HCT116 (cell line): ENCODE measurements around the gene ASCL5. TPM values are rescaled to one million over a fixed set of nuclear protein-coding genes. Genes with fewer than 3 reads are reported as not detected.

ENCODE experiments used
- ATAC-seq: fragments of 200-7000 bp; cut with Tn5 transposase; 2 replicates; pipeline ENCODE4 v1.9.1; 2020; ENCODE audit warnings: mild to moderate bottlenecking, moderate library complexity
- BruUV-seq: library from RNA; stranded (reverse); fragments of 400-500 nt; replicated peaks from 2 replicates; lab custom pipeline; 2021; lab: Mats Ljungman, UMichigan
- CTCF ChIA-PET: fragments of 300-600 bp; sonication (Branson Sonifier 250); formaldehyde crosslinking; loops from one replicate; lab custom pipeline; 2021; ENCODE audit warnings: antibody characterized with exemption; lab: Charles Lee
- POLR2A ChIA-PET: fragments of 300-600, 350-600 bp; sonication (Branson Sonifier 250); formaldehyde crosslinking; loops from one replicate; lab custom pipeline; 2021; ENCODE audit warnings: antibody characterized with exemption; lab: Charles Lee
- RAD21 ChIA-PET, 2 experiments: fragments of 300-600 bp; sonication (Branson Sonifier 250); formaldehyde crosslinking; loops; one replicate each; lab custom pipeline; 2023; ENCODE audit warnings: low total read pairs in 2 of 2; ENCODE audit not compliant: uncharacterized antibody in 2 of 2, unreplicated experiment in 2 of 2, low non-redundant PET in 1 of 2; lab: Charles Lee
- DNase-seq: peaks from one replicate; pipeline ENCODE4 v3.0.0-alpha.2; 2010; ENCODE audit warnings: low read depth, low spot score
- H2AFZ ChIP-seq: fragments of 200-600 bp; shearing (Covaris generic), sonication (generic); 2 replicates; pipeline ENCODE4 v1.6.1; 2017; ENCODE audit warnings: low read depth, mixed run types, mixed read lengths, antibody characterized with exemption, low read length; ENCODE audit not compliant: poor library complexity, severe bottlenecking
- H3K27ac ChIP-seq: 2 replicates; pipeline ENCODE4 v1.5.1; 2012; ENCODE audit warnings: low read depth, low read length
- H3K27me3 ChIP-seq: fragments of 200-600 bp; sonication (generic); 2 replicates; pipeline ENCODE4 v1.6.1; 2016; ENCODE audit warnings: mixed run types, low read length, mixed read lengths; ENCODE audit not compliant: insufficient read depth
- H3K36me3 ChIP-seq, 2 experiments: fragments of 200-500 bp in 1 of 2; fragments of 200-600 bp in 1 of 2; sonication (Bioruptor generic) in 1 of 2; sonication (generic) in 1 of 2; 2 replicates each; pipeline versions ENCODE4 v1.5.1 to v1.6.1; 2014 to 2016; ENCODE audit warnings: low read length in 2 of 2, inconsistent platforms in 1 of 2, mixed read lengths in 1 of 2, mixed run types in 1 of 2; ENCODE audit not compliant: insufficient read depth in 2 of 2, control insufficient read depth in 1 of 2
- H3K4me1 ChIP-seq, 2 experiments: fragments of 200-600 bp in 1 of 2; sonication (generic) in 1 of 2; 2 replicates each; pipeline versions ENCODE4 v1.5.1 to v1.6.1; 2012 to 2017; ENCODE audit warnings: low read length in 2 of 2, inconsistent platforms in 1 of 2, mild to moderate bottlenecking in 1 of 2, mixed read lengths in 1 of 2, mixed run types in 1 of 2, moderate library complexity in 1 of 2; ENCODE audit not compliant: insufficient read depth in 2 of 2, control insufficient read depth in 1 of 2
- H3K4me2 ChIP-seq: fragments of 200-600 bp; sonication (generic); 2 replicates; pipeline ENCODE4 v1.6.1; 2017; ENCODE audit warnings: mixed run types, low read length, mixed read lengths
- H3K4me3 ChIP-seq, 2 experiments: fragments of 200-600 bp in 1 of 2; sonication (generic) in 1 of 2; replicated peaks in 1 of 2; 2 replicates each; pipeline ENCODE4 v1.5.1; 2011 to 2016; ENCODE audit warnings: low read length in 2 of 2, control low read depth in 1 of 2, low read depth in 1 of 2, mild to moderate bottlenecking in 1 of 2, mixed read lengths in 1 of 2, mixed run types in 1 of 2
- H3K79me2 ChIP-seq: fragments of 200-600 bp; sonication (generic); 2 replicates; pipeline ENCODE4 v1.6.1; 2017; ENCODE audit warnings: mild to moderate bottlenecking, mixed run types, low read length, moderate library complexity, mixed read lengths; ENCODE audit not compliant: insufficient read depth
- H3K9ac ChIP-seq: fragments of 200-600 bp; sonication (generic); 2 replicates; pipeline ENCODE4 v1.6.1; 2016; ENCODE audit warnings: low read length, mixed read lengths
- H3K9me2 ChIP-seq: fragments of 200-600 bp; sonication (generic), shearing (Covaris generic); 2 replicates; pipeline ENCODE4 v1.6.1; 2017; ENCODE audit warnings: mixed run types, mild to moderate bottlenecking, moderate library complexity; ENCODE audit not compliant: insufficient read depth
- H3K9me3 ChIP-seq, 2 experiments: fragments of 200-500 bp in 1 of 2; fragments of 200-600 bp in 1 of 2; sonication (Bioruptor generic) in 1 of 2; sonication (generic) in 1 of 2; 2 replicates each; pipeline ENCODE4 v1.6.1; 2014 to 2017; ENCODE audit warnings: low read length in 2 of 2, mixed read lengths in 2 of 2, inconsistent platforms in 1 of 2, low read depth in 1 of 2, mild to moderate bottlenecking in 1 of 2, mixed run types in 1 of 2, moderate library complexity in 1 of 2; ENCODE audit not compliant: control insufficient read depth in 1 of 2, insufficient read depth in 1 of 2
- H4K20me1 ChIP-seq: fragments of 200-600 bp; sonication (generic), shearing (Covaris generic); 2 replicates; pipeline ENCODE4 v1.6.1; 2017; ENCODE audit warnings: mixed run types, mild to moderate bottlenecking, moderate library complexity; ENCODE audit not compliant: insufficient read depth
- CBX3 ChIP-seq: IDR thresholded peaks from 2 replicates; pipeline ENCODE4 v1.6.1; 2012; ENCODE audit warnings: low read depth
- CTCF ChIP-seq, 3 experiments: fragments of 200-600 bp in 1 of 3; sonication (generic) in 1 of 3; IDR thresholded peaks in 2 of 3; conservative IDR thresholded peaks in 1 of 3; 2 replicates each; pipeline ENCODE4 v1.5.1; 2012 to 2017; ENCODE audit warnings: low read depth in 2 of 3, low read length in 2 of 3, antibody characterized with exemption in 1 of 3, borderline replicate concordance in 1 of 3, control low read depth in 1 of 3, mild to moderate bottlenecking in 1 of 3, mixed read lengths in 1 of 3, mixed run types in 1 of 3, moderate library complexity in 1 of 3; ENCODE audit not compliant: insufficient read depth in 1 of 3
- JUND ChIP-seq: IDR thresholded peaks from 2 replicates; pipeline ENCODE4 v1.6.1; 2012
- RAD21 ChIP-seq: IDR thresholded peaks from 2 replicates; pipeline ENCODE4 v1.6.1; 2012; ENCODE audit warnings: low read depth, mild to moderate bottlenecking
- SP1 ChIP-seq: IDR thresholded peaks from 2 replicates; pipeline ENCODE4 v1.6.1; 2012; ENCODE audit warnings: low read depth
- YY1 ChIP-seq: IDR thresholded peaks from 2 replicates; pipeline ENCODE4 v1.6.1; 2011; ENCODE audit warnings: low read length, low read depth, moderate library complexity, mild to moderate bottlenecking; ENCODE audit not compliant: insufficient replicate concordance; ENCODE audit errors: extremely low read depth
- ZNF274 ChIP-seq: fragments of 200-500 bp; sonication (Bioruptor generic); IDR thresholded peaks from 2 replicates; pipeline ENCODE4 v1.6.1; 2014; ENCODE audit warnings: mild to moderate bottlenecking, low read depth, low read length, inconsistent platforms
- intact Hi-C: fragments of 100-400 bp; cut with micrococcal nuclease; formaldehyde crosslinking; loops from 2 replicates; pipeline ENCODE4 v1.10.0; 2022
- total RNA-seq: library from RNA; stranded (reverse); gene quantifications from one replicate; pipeline ENCODE4 v1.2.1, GENCODE V29; 2021; ENCODE audit not compliant: unreplicated experiment

ASCL5 gene
- total RNA-seq, 1 experiment from 2014 or later: 0.15 TPM

DNA sequence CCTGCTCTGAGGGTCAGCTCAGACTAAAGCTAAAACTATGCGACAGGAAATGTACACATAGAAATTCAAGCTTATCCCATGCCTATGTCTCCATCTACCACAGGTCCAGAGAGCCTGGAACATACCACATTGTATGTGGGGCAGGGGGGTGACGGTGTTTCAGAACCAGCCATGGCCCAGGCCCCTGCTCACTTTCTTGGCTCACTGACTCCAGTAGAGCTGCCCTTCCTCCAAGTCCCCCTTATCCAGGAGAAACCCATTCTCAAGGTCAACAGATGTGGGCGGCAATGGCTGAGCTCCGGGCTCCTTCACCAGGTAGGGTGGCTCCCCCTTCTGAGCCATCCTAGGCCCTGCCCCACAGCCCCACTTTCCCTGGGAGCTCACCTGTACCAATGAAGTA lies 35.7 kb downstream of the ASCL5 start:
- no peaks in the 10 kb centered on the region for H3K9me2 ChIP-seq
- H3K36me3 ChIP-seq: no peaks in the 10 kb centered on the region
- TF ChIP-seq ZNF274: no peak
- no peak for TF ChIP-seq RAD21
- TF ChIP-seq SP1: no peak
- no peak for DNase-seq
- no peak overlapping the region for H3K4me2 ChIP-seq
- ChIA-PET POLR2A (no interaction called here), RAD21 (no interaction called here), CTCF (no interaction called here)
- no peak overlapping the region for H3K9ac ChIP-seq
- no peak overlapping the region for H2AFZ ChIP-seq
- no TSS peak for BruUV-seq
- H3K9me3 ChIP-seq: no peaks in the 10 kb centered on the region
- no peaks in the 10 kb centered on the region; a peak in 1 of 4 replicates for H3K4me1 ChIP-seq
- no peak overlapping the region for H3K27ac ChIP-seq
- intact Hi-C loops: no loop called here
- no peak for ATAC-seq
- H3K4me3 ChIP-seq: no peak overlapping the region
- H3K27me3 ChIP-seq: no peaks in the 10 kb centered on the region
- H4K20me1 ChIP-seq: no peaks in the 10 kb centered on the region
- no peaks in the 10 kb centered on the region for H3K79me2 ChIP-seq

- H3K79me2 ChIP-seq: no peaks in the 10 kb centered on the region
- no peak overlapping the region for H3K4me3 ChIP-seq
- no peaks in the 10 kb centered on the region for H4K20me1 ChIP-seq
- no peaks in the 10 kb centered on the region; a peak in 1 of 4 replicates for H3K4me1 ChIP-seq
- no peaks in the 10 kb centered on the region for H3K9me2 ChIP-seq
- TF ChIP-seq JUND (no peak), YY1 (no peak), CBX3 (no peak), CTCF (IDR thresholded peaks at IDR 0.05 in 2 of 3, conservative IDR thresholded peaks at IDR 0.05 in 1 of 3; ENCODE audit: borderline replicate concordance in 1 of 3, insufficient read depth in 1 of 3, low read depth in 2 of 3, low read length in 2 of 3) (no peak)
- TF ChIP-seq, all 23 proteins: peak for 0
- CTCF ChIA-PET: no interaction called here
- RAD21 ChIA-PET: no interaction called here
- H3K27ac ChIP-seq: no peak overlapping the region
- POLR2A ChIA-PET: no interaction called here
- no peak overlapping the region for H2AFZ ChIP-seq
- H3K27me3 ChIP-seq: no peaks in the 10 kb centered on the region
- no TSS peak for BruUV-seq
- no peaks in the 10 kb centered on the region for H3K9me3 ChIP-seq
- H3K36me3 ChIP-seq: no peaks in the 10 kb centered on the region
- no peak for DNase-seq
- intact Hi-C loops: no loop called here
- H3K9ac ChIP-seq: no peak overlapping the region
- no peak for ATAC-seq
- no peak overlapping the region for H3K4me2 ChIP-seq
Measured at GRCh38 chr1:201090541-201090940, 36.4 kb downstream of the ASCL5 start.
